HTR-8/SVneo (cell line): ENCODE results near the gene ZFP36L2.
A peak's percentile ranks its signal among the peaks of the same experiment; 100 is the strongest.

Experiments
- DNase-seq: peaks from one replicate; pipeline ENCODE4 v3.0.0; 2011; ENCODE audit warnings: low spot score, mixed read lengths; ENCODE audit not compliant: insufficient read length
- FAIRE-seq: peaks from 2 replicates; lab custom pipeline; 2011; peaks lifted over from hg19 to GRCh38; lab: Jason Lieb, UNC

ZFP36L2 gene

GRCh38 chr2:43251171-43251731 is 24.8 kb upstream of the ZFP36L2 start:
- FAIRE-seq = peak; percentile 55
- DNase-seq = peak; percentile 45

GRCh38 chr2:43250015-43250414 is 23.6 kb upstream of the ZFP36L2 start:
- DNase-seq (no peak), FAIRE-seq (no peak)

GRCh38 chr2:43248621-43249020 is 22.2 kb upstream of the ZFP36L2 start:
- FAIRE-seq = no peak

GRCh38 chr2:43246641-43247040 is 20.2 kb upstream of the ZFP36L2 start:
- FAIRE-seq (no peak), DNase-seq (no peak)

More at GRCh38 chr2:43248621-43249020, 22.2 kb upstream of the ZFP36L2 start:
- no peak for DNase-seq

- no peak for FAIRE-seq
- DNase-seq = no peak
Measured at GRCh38 chr2:43241558-43241957, 15.2 kb upstream of the ZFP36L2 start.

GRCh38 chr2:43240766-43241150 is 14.4 kb upstream of the ZFP36L2 start:
- FAIRE-seq (no peak), DNase-seq (no peak)

- no peak for FAIRE-seq
- no peak for DNase-seq
Measured at GRCh38 chr2:43239981-43240765, 13.8 kb upstream of the ZFP36L2 start.

- FAIRE-seq = no peak
- no peak for DNase-seq
Measured at GRCh38 chr2:43238813-43239212, 12.4 kb upstream of the ZFP36L2 start.

GRCh38 chr2:43238176-43238575 is 11.8 kb upstream of the ZFP36L2 start:
- FAIRE-seq = no peak
- DNase-seq = no peak

GRCh38 chr2:43233218-43234212 is 7.1 kb upstream of the ZFP36L2 start:
- FAIRE-seq = no peak
- no peak for DNase-seq

- no peak for DNase-seq
- FAIRE-seq = no peak
Measured at GRCh38 chr2:43230951-43231827, 4.8 kb upstream of the ZFP36L2 start.

GRCh38 chr2:43230351-43230885 is 4.0 kb upstream of the ZFP36L2 start:
- no peak for DNase-seq
- FAIRE-seq = no peak

GRCh38 chr2:43228756-43229659 is 2.6 kb upstream of the ZFP36L2 start:
- DNase-seq (no peak), FAIRE-seq (no peak)

GRCh38 chr2:43228321-43228751 is 1.9 kb upstream of the ZFP36L2 start:
- no peak for FAIRE-seq
- no peak for DNase-seq

- FAIRE-seq (no peak), DNase-seq (no peak)
Measured at GRCh38 chr2:43227830-43228281, 1.4 kb upstream of the ZFP36L2 start.

GRCh38 chr2:43226955-43227829 is 786 bp upstream of the ZFP36L2 start:
- DNase-seq (peak; percentile 84), FAIRE-seq (no peak)

- DNase-seq (peak; percentile 39), FAIRE-seq (no peak)
Measured at GRCh38 chr2:43225788-43226557, 433 bp downstream of the ZFP36L2 start.
